Stimulated activated CD8-positive, alpha-beta memory T cell treated with anti-CD3 and anti-CD28 coated beads, Interleukin-15, amount 100 ng/mL, for 48 hours (primary cell): Measurements from ENCODE around the gene RTEL1.
A peak's percentile ranks its signal among the peaks of the same experiment; 100 is the strongest.
"Not testable (repeated sequence)": the region's sequence is repeated elsewhere in the genome, so short reads cannot be mapped to it uniquely, and the experiment has no call there.

Experiments
- DNase-seq, 2 donors: peaks; one replicate each; pipeline ENCODE4 v3.0.0-alpha.2; 2020; ENCODE audit warnings: low read depth in 2 of 2

The RTEL1 gene

GRCh38 chr20:63657937-63658748 is at the start of gene RTEL1:
Gene RTEL1 (plus strand): TSS chr20:63658312. CDS start chr20:63659403, 1,091 bp downstream.
- DNase-seq, result peak; percentile 79 to 81

- DNase-seq, result no peak
Observed at GRCh38 chr20:63610581-63611435, 47.3 kb upstream of the RTEL1 start.

- DNase-seq, result no peak
Observed at GRCh38 chr20:63611646-63612045, 46.5 kb upstream of the RTEL1 start.

- no peak for DNase-seq
Observed at GRCh38 chr20:63612276-63612931, 45.7 kb upstream of the RTEL1 start.

- DNase-seq, result not testable (repeated sequence)
Observed at GRCh38 chr20:63613863-63614594, 44.1 kb upstream of the RTEL1 start.

GRCh38 chr20:63617092-63617875 is 40.8 kb upstream of the RTEL1 start:
- no peak for DNase-seq

- DNase-seq, result no peak
Observed at GRCh38 chr20:63617876-63618265, 40.2 kb upstream of the RTEL1 start.

- DNase-seq, result no peak
Observed at GRCh38 chr20:63618291-63618980, 39.7 kb upstream of the RTEL1 start.

- DNase-seq, result no peak
Observed at GRCh38 chr20:63619086-63619485, 39.0 kb upstream of the RTEL1 start.

- DNase-seq, result no peak
Observed at GRCh38 chr20:63619505-63619904, 38.6 kb upstream of the RTEL1 start.

GRCh38 chr20:63620991-63621390 is 37.1 kb upstream of the RTEL1 start:
- no peak for DNase-seq

GRCh38 chr20:63622096-63622495 is 36.0 kb upstream of the RTEL1 start:
- no peak for DNase-seq

- DNase-seq, result no peak
Observed at GRCh38 chr20:63622732-63623131, 35.4 kb upstream of the RTEL1 start.

- DNase-seq, result no peak
Observed at GRCh38 chr20:63624486-63624885, 33.6 kb upstream of the RTEL1 start.

- no peak for DNase-seq
Observed at GRCh38 chr20:63625771-63626423, 32.2 kb upstream of the RTEL1 start.

GRCh38 chr20:63626424-63627128 is 31.5 kb upstream of the RTEL1 start, which contains the start of gene GMEB2:
Gene GMEB2 (minus strand): TSS chr20:63627101. CDS start chr20:63619397, 7,704 bp downstream.
- DNase-seq, result peak; percentile 60 to 69

- peak; percentile 87 to 90 for DNase-seq
Observed at GRCh38 chr20:63627129-63627750, 30.9 kb upstream of the RTEL1 start.

GRCh38 chr20:63627751-63628245 is 30.3 kb upstream of the RTEL1 start:
- no peak for DNase-seq
